Bone marrow (tissue), 2 donors: Measurements from ENCODE around the gene EGR1.
"Not testable (repeated sequence)": the region's sequence is repeated elsewhere in the genome, so short reads cannot be mapped to it uniquely, and the experiment has no call there.

Experiments
- DNase-seq, 2 donors: peaks; one replicate each; lab custom pipeline; 2025; lab: John Stamatoyannopoulos, UW

EGR1 gene

DNA sequence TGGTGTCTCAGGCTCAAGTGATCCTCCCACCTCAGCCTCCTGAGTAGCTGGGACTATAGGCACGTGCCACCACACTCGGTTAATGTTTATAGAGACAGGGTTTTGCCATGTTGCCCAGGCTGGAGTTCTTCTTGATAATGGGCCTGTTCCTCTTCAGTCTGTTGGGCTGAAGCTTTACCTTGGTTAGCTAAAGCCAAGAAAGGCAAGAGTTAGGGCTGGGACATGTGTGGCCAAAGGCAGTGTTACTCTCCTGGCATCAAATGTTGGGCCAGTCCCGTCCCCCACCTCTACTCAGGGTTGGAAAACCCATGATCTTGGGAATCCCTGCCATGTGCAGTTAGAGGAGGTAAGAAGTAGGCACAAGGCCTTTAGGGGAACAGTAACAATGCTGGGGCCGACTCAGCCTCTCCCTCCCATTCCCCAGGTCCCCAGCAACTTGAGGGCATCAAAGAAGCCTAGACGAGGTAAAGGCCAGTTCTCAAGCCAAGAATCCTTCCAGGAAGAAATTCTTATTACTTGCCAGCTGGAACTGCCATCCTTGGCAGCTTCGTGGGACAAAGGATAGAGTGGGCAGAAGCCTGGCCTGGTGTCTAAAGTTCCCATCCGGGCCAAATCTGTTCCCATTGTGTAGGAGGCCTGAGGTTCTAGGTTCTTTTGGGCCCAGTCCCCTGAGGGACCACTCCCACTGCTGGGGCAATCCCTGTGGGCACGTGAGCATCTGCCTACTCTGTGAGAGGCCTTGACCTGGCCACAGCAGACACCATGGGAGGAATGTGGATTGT is 4.5 kb downstream of the EGR1 start:
- DNase-seq: no peak

DNA sequence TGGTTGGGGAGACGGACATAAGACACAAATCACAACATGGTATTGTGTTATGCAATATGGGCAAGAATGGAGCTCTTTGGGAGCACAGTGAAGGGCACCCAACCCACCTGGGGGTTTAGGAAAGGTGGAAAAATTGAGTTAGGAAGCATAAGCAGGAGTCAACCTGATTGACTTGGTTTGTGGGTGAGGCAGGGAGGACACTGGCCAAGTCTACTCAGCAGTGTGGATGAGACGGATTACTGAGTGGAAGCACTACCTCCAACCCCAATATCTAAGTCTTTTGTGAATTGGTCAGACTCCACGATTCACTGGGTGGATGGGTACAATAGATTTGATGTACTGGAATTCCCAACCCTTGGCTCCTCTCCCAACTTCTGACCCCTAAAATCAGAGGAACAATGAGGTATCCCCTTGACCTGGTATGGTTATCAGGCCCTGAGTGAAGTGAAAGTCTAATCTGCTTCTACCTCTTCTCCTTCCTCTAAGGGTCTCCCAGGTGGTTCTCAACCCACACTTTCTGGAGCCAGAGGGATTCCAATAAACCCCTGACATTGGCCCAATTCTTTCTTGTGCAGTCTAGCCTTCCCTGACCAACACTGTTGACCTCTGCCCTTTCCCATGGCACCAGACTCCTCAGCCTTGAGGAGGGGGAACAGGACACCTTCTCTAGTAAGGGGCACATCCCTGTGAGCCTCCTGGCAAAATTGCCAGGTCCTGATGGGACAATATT is 5.2 kb downstream of the EGR1 start:
- no peak for DNase-seq

DNA sequence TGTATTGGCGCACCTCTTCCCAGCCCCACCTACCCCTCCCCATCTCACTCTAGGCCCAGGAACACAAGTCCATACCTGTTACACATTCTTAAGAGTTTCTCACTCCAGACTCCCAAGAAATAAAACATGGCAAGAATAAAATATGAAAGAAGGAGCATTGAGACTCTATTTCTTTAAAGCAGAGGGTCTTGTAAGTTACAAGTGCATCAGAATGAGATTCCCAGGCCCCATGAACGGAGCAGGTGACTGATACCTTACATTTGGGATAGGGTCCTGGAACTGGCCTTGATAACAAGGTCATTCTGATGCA is 5.7 kb downstream of the EGR1 start:
- no peak for DNase-seq

DNA sequence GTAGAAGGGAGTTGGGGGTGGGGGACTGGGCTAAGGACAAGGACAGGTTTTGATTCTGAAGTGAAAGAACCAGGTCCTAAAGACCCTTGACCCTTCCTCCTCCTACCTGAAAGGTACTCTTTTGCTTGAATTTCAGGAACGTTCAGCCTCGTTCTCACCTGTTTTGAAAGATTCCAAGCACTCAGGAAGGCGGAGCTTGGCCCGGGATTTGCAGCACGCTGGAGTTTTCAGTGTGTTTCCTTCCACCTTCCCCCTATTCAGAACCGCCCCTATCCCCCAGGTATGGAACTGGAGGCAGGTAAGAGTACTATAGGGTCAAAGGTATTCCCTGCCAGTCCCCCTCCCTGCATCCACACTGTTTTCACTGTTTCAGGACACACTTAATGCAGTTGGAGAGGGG is 7.1 kb downstream of the EGR1 start:
- DNase-seq: no peak

DNA sequence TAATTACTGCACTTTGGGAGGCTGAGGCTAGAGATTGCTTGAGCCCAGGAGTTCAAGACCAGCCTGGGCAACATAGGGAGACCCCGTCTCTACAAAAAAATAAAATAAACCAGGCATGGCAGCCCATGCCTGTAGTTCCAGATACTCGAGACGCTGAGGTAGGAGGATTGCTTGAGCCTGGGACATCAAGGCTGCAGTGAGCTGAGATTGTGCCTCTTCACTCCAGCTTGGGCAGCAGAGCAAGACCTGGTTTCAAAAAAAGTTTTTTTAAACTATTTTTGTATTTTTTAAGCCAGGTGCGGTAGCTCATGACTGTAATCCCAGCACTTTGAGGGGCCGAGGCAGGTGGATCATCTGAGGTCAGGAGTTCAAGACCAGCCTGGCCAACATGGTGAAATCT is 7.9 kb downstream of the EGR1 start:
- DNase-seq: not testable (repeated sequence)

DNA sequence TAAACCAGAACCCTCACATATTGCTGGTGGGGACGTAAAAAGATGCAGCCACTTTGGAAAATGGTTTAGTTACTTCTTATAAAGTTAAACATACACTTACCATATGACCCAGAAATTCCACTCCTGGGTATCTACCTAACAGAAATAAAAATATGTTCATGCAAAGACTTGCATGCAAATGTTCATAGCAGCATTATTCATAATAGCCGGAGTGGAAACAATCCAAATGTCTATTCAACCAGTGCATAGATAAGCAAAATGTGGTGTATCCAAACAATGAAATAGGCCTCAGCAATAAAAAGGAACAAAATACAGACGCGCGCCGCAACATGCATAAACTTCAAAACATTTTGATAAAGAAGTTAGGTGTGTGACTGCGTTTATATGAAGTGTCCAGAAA is 11.6 kb downstream of the EGR1 start:
- DNase-seq: no peak

DNA sequence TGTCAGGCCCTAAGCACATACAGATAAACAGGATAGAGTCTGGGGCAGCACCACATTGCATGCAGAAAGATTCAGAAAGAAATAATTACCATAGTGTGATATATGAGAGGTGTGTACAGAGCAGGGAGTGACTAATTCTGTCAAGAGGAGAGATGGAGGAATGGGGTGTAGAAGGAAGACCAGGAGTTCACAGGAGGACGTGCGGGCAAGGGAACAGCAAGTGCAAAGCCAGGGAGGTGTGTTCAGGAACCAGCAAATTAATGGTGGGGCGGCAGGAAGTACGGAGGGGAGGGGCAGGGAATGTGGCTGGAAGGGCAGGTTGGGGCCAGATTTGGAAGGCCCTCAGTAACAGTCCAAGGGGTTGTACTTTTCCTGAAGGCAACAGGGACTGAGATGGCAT is 17.4 kb downstream of the EGR1 start:
- no peak for DNase-seq

DNA sequence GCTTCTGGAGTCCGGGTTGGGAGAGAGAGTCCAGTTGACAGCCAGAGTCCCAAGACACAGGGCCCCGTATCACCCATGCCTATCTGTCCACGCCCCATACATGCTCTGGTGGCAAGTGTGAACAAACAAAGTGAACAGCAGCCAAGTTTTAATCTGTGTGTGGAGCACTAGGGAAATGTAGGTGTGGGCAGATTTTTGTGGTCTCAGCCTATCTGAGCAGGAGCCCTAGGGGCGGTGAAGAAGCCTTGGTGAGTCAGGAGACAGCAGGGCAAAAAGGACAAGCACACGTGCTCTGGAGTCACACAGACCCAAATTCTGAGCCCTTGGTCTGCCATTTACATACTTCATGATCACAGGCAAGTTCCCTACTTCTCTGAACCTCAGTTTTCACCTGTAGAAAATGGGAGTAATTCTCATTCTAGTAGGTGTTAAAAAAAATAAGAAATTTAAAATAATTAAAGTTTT is 23.2 kb downstream of the EGR1 start:
- no peak for DNase-seq

DNA sequence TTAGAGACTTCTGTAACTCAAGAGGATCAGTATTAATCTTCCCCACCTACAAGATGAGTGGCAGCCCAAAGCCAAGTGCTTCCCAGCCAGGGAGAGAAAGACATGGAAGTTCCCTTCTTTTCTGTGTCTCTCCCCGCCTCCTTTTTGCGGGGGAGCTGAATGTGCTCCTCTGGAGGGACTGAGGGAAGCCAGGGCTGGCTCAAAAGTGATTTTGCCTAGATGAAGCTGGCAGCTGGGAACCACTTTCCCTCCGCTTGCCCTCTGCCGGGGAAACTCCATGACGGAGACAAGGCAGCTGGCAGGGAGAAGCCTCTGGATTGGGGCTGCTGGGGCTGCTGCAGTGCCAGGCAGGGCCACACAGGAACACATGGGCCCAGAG is 24.4 kb downstream of the EGR1 start:
- no peak for DNase-seq

DNA sequence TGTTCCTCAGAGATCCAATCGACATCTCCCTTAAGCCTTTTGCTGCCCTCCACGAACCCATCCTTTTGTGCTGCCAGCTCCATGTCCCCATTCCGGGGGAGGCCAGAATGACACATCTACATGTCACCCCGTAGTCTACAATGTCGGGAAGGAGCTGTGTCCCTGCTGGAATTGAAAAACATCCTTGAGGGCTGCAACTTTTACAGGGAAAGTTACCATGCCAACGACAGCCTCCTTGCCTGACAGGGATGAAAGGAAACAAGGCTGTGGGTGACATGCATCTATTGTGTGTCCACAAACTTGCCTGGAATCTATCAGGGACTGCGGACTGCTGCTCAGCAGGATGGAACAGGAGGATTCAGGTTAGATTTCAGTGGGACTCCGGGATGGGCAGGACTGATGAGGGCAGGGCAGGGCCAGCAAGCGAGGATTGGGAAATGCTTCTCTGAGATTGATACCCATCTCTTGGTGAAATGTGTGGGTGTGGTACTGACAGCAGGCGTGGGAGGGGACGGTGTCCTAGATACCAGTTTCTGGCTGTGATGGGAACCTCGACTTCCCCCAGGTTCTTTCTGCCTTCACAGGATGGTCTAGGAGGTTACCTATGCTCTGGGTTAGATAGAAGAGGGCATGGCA is 25.5 kb downstream of the EGR1 start:
- no peak for DNase-seq

DNA sequence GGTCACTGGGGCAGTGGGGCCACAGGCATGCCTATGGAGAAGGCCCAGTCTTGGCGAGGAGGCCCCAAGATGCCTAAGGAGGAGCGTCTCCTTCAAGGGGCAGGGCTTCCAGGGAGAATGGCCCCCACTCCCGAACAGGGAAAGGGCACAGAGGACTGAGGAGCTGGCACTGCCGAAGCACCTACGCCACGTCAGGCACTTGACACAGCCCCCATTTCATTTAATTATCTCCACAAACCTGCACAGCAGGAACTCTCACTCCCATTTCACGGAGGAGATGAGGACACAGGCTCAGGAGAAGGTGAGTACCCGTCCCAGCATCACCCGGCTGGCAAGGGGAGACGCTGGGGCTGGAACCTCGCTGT is 26.0 kb downstream of the EGR1 start:
- DNase-seq: no peak

DNA sequence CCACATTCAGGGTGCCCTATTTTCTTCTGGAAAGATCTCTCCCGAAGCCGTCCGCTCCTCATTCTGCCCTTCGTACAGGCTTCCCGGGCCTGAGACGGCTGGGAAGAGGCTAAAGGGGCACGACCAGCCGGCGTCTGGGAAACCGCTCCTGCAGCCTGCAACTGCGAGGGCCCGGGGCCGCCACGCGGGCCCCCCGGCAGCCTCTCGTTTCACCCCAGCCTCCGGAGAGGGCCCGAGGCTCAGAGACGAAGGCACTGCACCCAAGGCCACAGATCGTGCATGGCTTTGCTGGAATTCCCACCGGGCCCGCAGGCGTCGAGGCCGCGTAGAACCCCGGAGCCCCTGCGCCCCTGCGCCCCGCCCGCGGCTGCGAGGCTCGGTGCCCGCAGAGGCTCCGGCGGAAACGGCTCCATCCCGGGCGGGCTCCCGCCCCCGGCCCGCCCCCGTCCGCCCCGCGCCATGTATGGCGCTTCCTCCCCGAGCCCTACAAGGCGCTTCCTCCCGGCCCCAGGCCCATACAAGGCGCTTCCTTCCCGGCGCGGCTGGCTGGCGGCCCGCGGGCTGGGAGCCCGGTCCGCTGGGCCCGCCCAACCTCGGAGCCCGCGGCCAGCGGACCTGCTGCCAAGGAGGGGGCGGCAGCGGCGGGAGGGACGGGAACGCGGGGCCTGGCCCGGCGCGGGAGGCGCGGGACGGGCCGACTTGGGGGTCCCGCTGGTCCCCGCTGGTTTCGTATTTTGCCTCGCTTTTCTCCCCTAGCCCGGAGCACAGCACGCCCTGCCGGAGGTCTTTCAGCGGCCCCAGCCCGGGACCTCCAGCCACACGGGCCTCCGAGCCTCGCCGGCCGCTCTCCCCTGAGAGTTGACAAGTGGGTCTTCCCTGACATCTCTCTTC is 26.6 kb downstream of the EGR1 start:
- DNase-seq: peak; percentile 38 to 42

DNA sequence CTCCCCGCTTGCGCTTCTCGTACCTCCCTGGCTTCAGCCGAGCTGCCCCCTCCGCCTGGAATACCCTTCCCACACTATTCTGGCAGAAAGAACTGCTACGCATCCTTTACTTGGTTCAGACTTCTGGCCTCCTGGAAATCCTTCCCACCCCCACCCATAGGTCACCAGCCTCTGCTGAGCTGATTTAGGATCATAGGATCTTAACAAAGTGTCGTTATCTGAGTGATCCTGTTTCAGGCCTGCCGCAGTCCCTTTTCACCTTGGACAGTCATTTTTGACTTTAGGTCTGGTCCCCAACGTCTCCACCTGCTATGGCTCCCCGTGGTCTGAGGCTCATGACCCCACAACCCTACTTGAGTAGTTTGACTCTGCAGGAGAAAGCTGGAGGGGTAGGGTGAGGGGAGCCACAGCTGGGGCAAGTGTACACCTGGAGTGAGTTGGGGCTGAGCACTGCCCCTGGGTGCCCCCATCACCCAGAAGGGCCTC is 27.3 kb downstream of the EGR1 start:
- no peak for DNase-seq

DNA sequence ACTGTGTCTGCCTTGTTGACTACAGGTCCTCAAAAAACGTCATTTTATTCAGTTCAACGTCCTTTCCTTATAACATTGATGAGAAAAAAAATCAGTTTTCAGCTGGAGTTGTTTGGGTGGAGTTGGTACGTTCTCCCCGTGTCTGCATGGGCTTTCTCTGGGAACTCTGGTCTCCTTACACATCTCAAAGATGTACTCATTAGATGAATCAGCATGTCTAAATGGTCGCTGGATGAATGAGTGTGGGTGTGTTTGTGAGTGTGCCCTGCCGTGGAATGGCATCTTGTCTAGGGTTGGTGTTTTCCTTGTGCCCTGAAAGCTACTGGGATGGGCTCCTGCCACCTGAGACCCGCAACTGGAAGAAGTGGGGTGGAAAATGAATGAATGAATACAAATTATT is 30.1 kb downstream of the EGR1 start:
- no peak for DNase-seq

DNA sequence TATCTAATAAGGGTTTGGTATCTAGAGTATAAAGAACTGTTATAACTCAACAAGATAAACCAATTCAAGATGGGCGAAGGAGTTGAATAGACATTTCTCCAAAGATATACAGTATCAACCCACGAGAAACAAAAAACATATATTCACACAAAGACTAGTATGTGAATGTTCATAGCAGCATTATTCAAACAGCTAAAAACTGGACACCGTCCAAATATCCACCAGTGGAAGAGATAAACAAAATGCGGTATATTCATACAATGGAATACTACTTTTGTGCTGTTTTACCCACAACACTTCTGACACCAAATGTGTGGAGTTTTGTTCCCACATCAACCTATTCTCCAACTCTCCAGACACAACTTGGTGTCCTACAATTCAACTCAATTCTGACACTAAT is 33.1 kb downstream of the EGR1 start:
- DNase-seq: no peak

DNA sequence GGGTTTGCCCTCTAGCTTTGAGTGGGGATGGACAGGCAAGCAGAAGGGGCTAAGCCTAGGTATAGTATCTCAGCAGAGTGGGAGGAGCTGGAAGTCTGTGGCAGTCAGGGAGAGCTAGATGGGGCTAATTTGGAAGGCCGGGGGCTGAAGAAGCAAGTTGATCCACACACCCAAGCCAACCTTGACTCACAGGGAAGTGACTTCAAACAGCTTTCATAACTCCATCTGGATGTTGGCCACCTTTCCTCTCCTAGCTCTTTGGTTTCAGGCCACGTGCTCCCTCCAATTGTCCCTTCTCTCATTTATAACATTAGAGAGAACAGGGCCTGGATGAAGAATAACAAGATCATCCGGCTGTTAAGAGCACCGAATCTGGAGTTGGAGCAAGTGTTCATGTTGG is 36.8 kb downstream of the EGR1 start:
- no peak for DNase-seq

DNA sequence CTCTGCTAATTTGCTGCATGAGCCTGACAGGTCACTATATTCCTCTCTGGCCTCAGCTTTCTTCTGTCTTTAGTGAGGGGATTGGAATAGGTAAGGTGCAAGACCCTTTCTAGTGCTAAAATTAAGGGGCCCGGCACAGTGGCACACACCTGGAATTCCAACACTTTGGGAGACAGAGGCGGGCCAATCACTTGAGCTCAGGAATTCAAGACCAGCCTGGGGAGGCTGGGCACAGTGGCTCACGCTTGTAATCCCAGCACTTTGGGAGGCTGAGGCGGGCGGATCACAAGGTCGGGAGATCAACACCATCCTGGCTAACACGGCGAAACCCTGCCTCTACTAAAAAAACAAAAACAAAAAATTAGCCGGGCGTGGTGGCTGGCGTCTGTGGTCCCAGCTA is 37.2 kb downstream of the EGR1 start:
- DNase-seq: no peak

DNA sequence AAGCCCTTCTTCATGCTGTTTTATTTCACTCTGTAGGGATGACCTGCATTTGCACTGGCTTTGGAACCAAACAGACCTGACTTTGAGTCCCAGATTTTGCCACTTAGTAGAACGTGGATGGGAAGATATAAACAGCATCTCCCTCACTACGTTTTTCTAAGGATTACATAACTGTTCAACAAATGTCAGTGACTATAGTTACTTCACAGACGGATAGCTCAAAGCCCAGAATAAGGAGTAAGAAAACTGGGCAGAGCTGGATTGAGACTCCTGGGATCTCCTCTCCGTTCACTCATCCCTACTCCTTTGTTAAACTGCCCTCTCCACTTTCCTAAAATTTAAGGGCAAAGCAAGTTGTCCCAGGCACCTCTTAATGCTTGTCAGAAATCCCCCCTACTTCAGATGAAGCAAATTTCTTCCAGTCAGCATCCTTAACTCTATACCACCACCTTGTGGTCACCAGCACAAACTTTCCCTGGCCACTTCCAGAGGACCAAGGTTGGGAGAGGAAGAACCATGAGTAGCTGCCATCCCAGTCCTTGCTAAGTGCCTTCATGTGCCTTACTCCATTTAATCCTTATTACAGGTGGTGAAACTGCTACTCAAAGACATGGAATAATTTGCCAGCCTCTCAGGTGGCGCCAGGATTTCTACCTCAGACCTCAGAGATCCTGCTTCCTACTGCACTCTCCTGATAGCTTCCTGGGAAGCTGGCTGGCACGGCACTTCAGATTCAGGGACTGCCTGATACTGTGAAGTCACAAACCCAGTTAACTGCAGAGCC is 38.4 kb downstream of the EGR1 start:
- DNase-seq: peak in 1 of 2 donors; percentile 81

DNA sequence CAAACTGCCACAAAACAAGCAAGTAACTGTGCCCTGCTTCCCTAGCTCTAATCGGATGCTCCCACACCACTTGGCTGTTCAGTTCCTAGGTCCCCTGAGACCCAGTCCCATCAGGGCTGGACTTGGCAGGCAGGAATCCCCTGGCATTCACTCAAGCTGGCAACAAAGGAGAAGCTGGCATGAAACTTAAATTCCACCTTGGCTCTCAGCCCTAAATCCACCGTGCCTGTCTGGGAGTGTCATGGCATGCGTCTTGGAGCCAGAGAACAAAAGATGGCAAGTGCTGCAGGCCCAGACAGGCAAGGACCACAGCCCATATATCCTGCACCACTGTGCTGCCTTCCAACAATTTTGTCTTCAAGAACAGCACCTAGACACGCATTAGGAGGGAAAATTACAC is 39.5 kb downstream of the EGR1 start:
- DNase-seq: no peak

DNA sequence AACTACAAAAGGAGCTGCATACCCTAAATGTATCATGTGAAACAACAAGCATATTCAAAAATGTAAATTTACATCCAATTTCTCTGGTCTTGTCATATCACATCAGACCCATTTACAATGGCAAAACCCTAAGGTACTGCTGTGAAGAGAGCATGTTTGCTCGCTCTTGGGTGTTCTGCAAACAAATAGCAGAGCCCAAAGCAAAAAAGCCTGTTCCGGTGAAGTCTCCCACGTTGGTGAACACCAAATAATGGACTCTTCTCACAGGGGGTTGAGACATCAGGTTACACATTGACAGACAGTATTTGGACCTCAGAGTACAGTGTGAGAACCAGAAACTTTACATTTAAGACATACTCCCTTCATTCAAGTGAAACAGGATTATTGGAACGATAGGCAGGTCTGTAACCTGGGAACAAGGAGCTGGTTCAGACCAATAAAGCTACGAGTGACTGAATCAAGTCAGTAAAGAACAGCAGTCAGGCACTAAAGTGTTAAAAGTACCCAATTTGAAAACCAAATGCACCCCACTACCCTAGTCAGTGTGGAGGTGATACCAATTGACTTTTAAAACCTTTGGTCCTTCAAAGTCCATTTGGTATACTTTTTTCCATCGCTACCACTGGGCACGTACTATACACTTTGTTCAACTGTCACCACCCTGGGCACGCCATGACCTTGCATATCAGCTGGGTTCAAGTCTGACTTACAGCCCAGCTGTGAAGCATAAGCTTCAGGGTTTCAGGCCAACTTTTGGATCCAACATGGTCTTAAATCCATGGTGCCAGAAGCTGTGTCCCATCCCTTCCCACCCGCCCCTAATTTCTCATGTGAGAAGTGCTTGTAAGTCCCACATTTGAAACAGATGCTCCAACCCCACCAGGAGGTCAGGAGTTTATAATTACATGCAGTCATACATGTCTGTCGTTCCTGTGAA is 41.4 kb downstream of the EGR1 start:
- no peak for DNase-seq
